Body of pancreas (tissue), 4 donors: ENCODE results near the gene ERBB4. TPM values are rescaled to one million over a fixed set of nuclear protein-coding genes. Genes with fewer than 3 reads are reported as not detected.
A peak's percentile ranks its signal among the peaks of the same experiment; 100 is the strongest.

ENCODE experiments used
- ATAC-seq: fragments of 150-250 bp; one replicate; pipeline ENCODE4 v1.9.1; 2016
- DNase-seq, 4 donors: peaks; one replicate each; pipeline ENCODE4 v3.0.0-alpha.2; 2019
- H3K27ac ChIP-seq, 4 donors: fragments of 200-600 bp; sonication (generic); 1 replicate in 3 of 4; 2 replicates in 1 of 4; pipeline versions ENCODE4 v1.5.1 to v1.6.1; 2016 to 2019; ENCODE audit warnings: mild to moderate bottlenecking in 1 of 4, mixed read lengths in 1 of 4, moderate library complexity in 1 of 4
- H3K27me3 ChIP-seq, 2 donors: fragments of 200-600 bp; sonication (generic); one replicate each; pipeline ENCODE4 v1.6.0; 2016; ENCODE audit warnings: mild to moderate bottlenecking in 1 of 2
- H3K36me3 ChIP-seq, 2 donors: fragments of 200-600 bp; sonication (generic); replicated peaks in 1 of 2; 2 replicates each; pipeline ENCODE4 v1.5.1; 2016; ENCODE audit warnings: low read depth in 2 of 2; ENCODE audit not compliant: insufficient read depth in 1 of 2
- H3K4me1 ChIP-seq: fragments of 200-600 bp; sonication (generic); one replicate; pipeline ENCODE4 v1.6.0; 2016
- H3K4me3 ChIP-seq, 2 donors: fragments of 200-600 bp; sonication (generic); 1 replicate in 1 of 2; 2 replicates in 1 of 2; pipeline ENCODE4 v1.5.1; 2016 to 2019
- H3K9me3 ChIP-seq, 3 donors: fragments of 200-600 bp; sonication (generic); 1 replicate in 2 of 3; 2 replicates in 1 of 3; pipeline ENCODE4 v1.5.1; 2016
- POLR2A ChIP-seq, 3 donors: fragments of 450-650 bp; IDR thresholded peaks; one replicate each; pipeline ENCODE4 v1.6.1; 2016; ENCODE audit warnings: antibody characterized with exemption in 3 of 3, mild to moderate bottlenecking in 2 of 3
- WGBS, 2 donors: methylation state at CpG; one replicate each; pipeline ENCODE4 v1.1.5; 2017; 5-methylcytosine and 5-hydroxymethylcytosine counted together
- intact Hi-C: fragments of 100-400 bp; cut with DNase I; formaldehyde crosslinking; loops from one replicate; pipeline ENCODE4 v1.15.1; 2023
- total RNA-seq, 2 donors: library from RNA; depleted of rRNA; stranded (reverse); fragments of >200 nt; gene quantifications; one replicate each; pipeline ENCODE4 v1.1.0, GENCODE V29; 2016
- TF ChIP-seq, protein P1 (sequence below), 7 experiments: fragments of 450-650 bp in 4 of 7; fragments of 200-600 bp in 3 of 7; sonication (generic) in 3 of 7; IDR thresholded peaks; one replicate each; pipeline ENCODE4 v1.5.1; 2016 to 2019; ENCODE audit warnings: antibody characterized with exemption in 7 of 7

The ERBB4 gene
- total RNA-seq, 2 donors from 2014 or later: 1.6 to 4.4 TPM

DNA sequence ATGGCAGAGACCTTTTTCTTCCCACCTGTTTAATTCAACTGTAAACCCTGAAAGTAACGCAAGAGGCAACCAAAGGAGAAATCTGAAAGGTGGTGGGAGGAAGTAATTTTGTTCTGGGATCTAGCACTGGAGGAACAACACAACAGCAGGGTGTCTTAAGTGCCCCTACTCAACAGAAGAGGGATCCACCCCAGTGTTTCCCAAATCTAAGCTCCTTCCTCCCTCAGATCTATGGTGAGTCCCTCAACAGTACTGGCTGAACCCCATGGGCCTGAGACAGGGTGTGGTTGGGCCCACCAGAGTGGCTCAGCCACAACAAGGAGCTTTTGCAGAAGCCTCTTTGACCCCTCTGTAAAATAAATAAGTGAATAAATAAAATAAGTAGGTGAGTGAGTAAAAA lies 790.3 kb downstream of the ERBB4 start:
- intact Hi-C loops: no loop called here
- Histone ChIP-seq H3K27me3 (no peaks in the 10 kb centered on the region), H3K36me3 (no peaks in the 10 kb centered on the region), H3K9me3 (no peaks in the 10 kb centered on the region), H3K4me1 (no peaks in the 10 kb centered on the region), H3K4me3 (no peak overlapping the region), H3K27ac (no peak overlapping the region)
- 93 to 94% methylated on average over 1 of the region's 1 CpG for WGBS, 2 donors
- no peak for ATAC-seq
- DNase-seq: no peak
- no peak for TF ChIP-seq POLR2A (IDR thresholded peaks at IDR 0.05)
- TF ChIP-seq, protein P1, sequence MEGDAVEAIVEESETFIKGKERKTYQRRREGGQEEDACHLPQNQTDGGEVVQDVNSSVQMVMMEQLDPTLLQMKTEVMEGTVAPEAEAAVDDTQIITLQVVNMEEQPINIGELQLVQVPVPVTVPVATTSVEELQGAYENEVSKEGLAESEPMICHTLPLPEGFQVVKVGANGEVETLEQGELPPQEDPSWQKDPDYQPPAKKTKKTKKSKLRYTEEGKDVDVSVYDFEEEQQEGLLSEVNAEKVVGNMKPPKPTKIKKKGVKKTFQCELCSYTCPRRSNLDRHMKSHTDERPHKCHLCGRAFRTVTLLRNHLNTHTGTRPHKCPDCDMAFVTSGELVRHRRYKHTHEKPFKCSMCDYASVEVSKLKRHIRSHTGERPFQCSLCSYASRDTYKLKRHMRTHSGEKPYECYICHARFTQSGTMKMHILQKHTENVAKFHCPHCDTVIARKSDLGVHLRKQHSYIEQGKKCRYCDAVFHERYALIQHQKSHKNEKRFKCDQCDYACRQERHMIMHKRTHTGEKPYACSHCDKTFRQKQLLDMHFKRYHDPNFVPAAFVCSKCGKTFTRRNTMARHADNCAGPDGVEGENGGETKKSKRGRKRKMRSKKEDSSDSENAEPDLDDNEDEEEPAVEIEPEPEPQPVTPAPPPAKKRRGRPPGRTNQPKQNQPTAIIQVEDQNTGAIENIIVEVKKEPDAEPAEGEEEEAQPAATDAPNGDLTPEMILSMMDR (IDR thresholded peaks at IDR 0.05): no peak

DNA sequence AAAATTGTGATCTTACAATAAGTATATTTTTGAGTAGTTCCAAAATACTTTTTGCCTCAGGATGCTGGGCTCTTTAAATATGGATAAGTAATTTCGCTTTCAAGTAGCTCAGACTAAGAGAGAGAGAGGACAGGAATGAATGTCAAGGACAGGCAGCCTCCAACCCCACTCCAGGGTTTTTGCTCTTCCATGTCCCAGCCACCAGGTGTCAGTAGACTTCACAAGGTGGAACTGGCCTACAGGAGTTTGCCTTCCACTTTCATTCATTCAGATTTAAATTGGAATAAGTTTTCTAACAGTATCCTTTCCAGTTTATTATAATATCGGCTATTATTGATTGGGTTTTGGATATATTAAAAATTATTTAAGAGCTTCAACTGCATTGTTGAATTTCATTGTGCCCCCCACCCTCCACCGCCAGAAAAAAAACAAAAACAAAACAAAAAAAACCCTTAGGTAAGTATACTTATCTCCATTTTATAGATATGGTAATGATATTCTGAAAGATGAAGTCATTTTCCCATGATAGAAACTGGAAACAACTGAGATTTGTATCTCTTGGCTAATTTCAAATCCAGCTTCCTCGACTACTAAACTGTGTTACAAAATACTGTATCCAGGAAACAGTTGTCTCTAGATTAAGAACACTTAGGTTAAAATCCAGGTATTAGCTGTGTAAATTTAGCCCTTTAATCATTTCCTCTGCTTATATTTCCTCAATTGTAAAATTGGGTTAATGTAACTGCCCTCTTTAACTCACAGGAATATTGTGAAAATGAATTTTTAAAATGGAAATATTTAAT lies 793.1 kb downstream of the ERBB4 start:
- Histone ChIP-seq H3K4me3 (no peak overlapping the region), H3K9me3 (no peaks in the 10 kb centered on the region), H3K4me1 (no peaks in the 10 kb centered on the region), H3K27ac (no peak overlapping the region), H3K36me3 (no peaks in the 10 kb centered on the region), H3K27me3 (no peaks in the 10 kb centered on the region)
- 29 to 41% methylated on average over 4 of the region's 4 CpGs for WGBS, 2 donors
- intact Hi-C loops: no loop called here
- ATAC-seq: peak; percentile 84
- TF ChIP-seq POLR2A (IDR thresholded peaks at IDR 0.05): no peak
- TF ChIP-seq, protein P1 (IDR thresholded peaks at IDR 0.05): peak; percentile 59 to 93 (median 79)
- DNase-seq: peak; percentile 54 to 67 (median 67)

- no peaks in the 10 kb centered on the region for H3K27me3 ChIP-seq
- TF ChIP-seq, protein P1 (IDR thresholded peaks at IDR 0.05): no peak
- no peak for TF ChIP-seq POLR2A (IDR thresholded peaks at IDR 0.05)
- ATAC-seq (no peak), DNase-seq (no peak)
- no peak overlapping the region for H3K4me3 ChIP-seq
- 72 to 79% methylated on average over 5 of the region's 5 CpGs for whole genome bisulfite sequencing, 2 donors
- H3K9me3 ChIP-seq: no peaks in the 10 kb centered on the region
- intact Hi-C loops: no loop called here
- no peaks in the 10 kb centered on the region for H3K36me3 ChIP-seq
- H3K4me1 ChIP-seq: no peaks in the 10 kb centered on the region
- no peak overlapping the region for H3K27ac ChIP-seq
These were observed 794.2 kb downstream of the ERBB4 start for GRCh38 chr2:211744379-211744778.

- ATAC-seq: no peak
- WGBS, 2 donors: 82 to 86% methylated on average over 4 of the region's 4 CpGs
- no peak overlapping the region for H3K27ac ChIP-seq
- H3K27me3 ChIP-seq: no peaks in the 10 kb centered on the region
- H3K4me1 ChIP-seq: no peaks in the 10 kb centered on the region
- TF ChIP-seq POLR2A (IDR thresholded peaks at IDR 0.05): no peak
- TF ChIP-seq, protein P1 (IDR thresholded peaks at IDR 0.05): no peak
- H3K9me3 ChIP-seq: no peaks in the 10 kb centered on the region
- intact Hi-C loops: no loop called here
- no peaks in the 10 kb centered on the region for H3K36me3 ChIP-seq
- H3K4me3 ChIP-seq: no peak overlapping the region
- DNase-seq: no peak
These were observed 796.6 kb downstream of the ERBB4 start for GRCh38 chr2:211741966-211742365.

- Histone ChIP-seq H3K4me3 (no peak overlapping the region), H3K27ac (no peak overlapping the region), H3K36me3 (no peaks in the 10 kb centered on the region), H3K4me1 (no peaks in the 10 kb centered on the region), H3K9me3 (no peaks in the 10 kb centered on the region), H3K27me3 (no peaks in the 10 kb centered on the region)
- ATAC-seq (no peak), DNase-seq (no peak)
- 50 to 53% methylated on average over 3 of the region's 3 CpGs for WGBS, 2 donors
- intact Hi-C loops: no loop called here
- TF ChIP-seq POLR2A (IDR thresholded peaks at IDR 0.05): no peak
- TF ChIP-seq, protein P1 (IDR thresholded peaks at IDR 0.05): no peak
These were observed 801.3 kb downstream of the ERBB4 start for GRCh38 chr2:211737282-211737681.
